Progenitor cell of endocrine pancreas (in vitro differentiated cells): Measurements from ENCODE around the gene ADGRG6. TPM values are rescaled to one million over a fixed set of nuclear protein-coding genes. Genes with fewer than 3 reads are reported as not detected.
"Not testable (repeated sequence)": the region's sequence is repeated elsewhere in the genome, so short reads cannot be mapped to it uniquely, and the experiment has no call there.

ENCODE experiments used
- DNase-seq: peaks from one replicate; pipeline ENCODE4 v3.0.0; 2021; ENCODE audit warnings: low spot score; ENCODE audit not compliant: unreplicated experiment
- H3K27ac Mint-ChIP-seq: 2 replicates; pipeline ENCODE4 v1.8.0; 2021; ENCODE audit warnings: mild to moderate bottlenecking, moderate library complexity, mixed read lengths
- H3K27me3 Mint-ChIP-seq: 2 replicates; pipeline ENCODE4 v1.8.0; 2021; ENCODE audit warnings: mixed read lengths
- H3K36me3 Mint-ChIP-seq: 2 replicates; pipeline ENCODE4 v1.8.0; 2022; ENCODE audit warnings: mixed read lengths; ENCODE audit not compliant: insufficient read depth
- H3K4me1 Mint-ChIP-seq: 2 replicates; pipeline ENCODE4 v1.8.0; 2021; ENCODE audit warnings: low read depth, mixed read lengths
- H3K4me3 Mint-ChIP-seq: 2 replicates; pipeline ENCODE4 v1.8.0; 2021; ENCODE audit warnings: low read depth, mild to moderate bottlenecking, moderate library complexity, mixed read lengths
- H3K9me3 Mint-ChIP-seq: 2 replicates; pipeline ENCODE4 v1.8.0; 2021; ENCODE audit warnings: low read depth, mixed read lengths
- CTCF ChIP-seq: fragments of 200-600 bp; sonication (generic); IDR thresholded peaks from one replicate; pipeline ENCODE4 v1.5.0; 2021; ENCODE audit warnings: antibody characterized with exemption, mild to moderate bottlenecking; ENCODE audit not compliant: unreplicated experiment
- total RNA-seq: library from RNA; stranded (reverse); gene quantifications from 2 replicates; pipeline ENCODE4 v1.2.1, GENCODE V29; 2021

The ADGRG6 gene
- total RNA-seq, 1 donor from 2014 or later = 126 TPM

- H3K27ac Mint-ChIP-seq = no peak overlapping the region
- no peaks in the 10 kb centered on the region for H3K4me1 Mint-ChIP-seq
- H3K4me3 Mint-ChIP-seq = no peak overlapping the region
- no peak for DNase-seq
- no peaks in the 10 kb centered on the region for H3K27me3 Mint-ChIP-seq
- peaks cover 33% of the 10 kb centered on the region for H3K36me3 Mint-ChIP-seq
- no peaks in the 10 kb centered on the region for H3K9me3 Mint-ChIP-seq
- no peak for TF ChIP-seq CTCF
Measured at GRCh38 chr6:142419071-142419470, 117.3 kb downstream of the ADGRG6 start.

GRCh38 chr6:142420802-142421201 lies 119.0 kb downstream of the ADGRG6 start:
- TF ChIP-seq CTCF = no peak
- Mint-ChIP-seq H3K4me1 (no peaks in the 10 kb centered on the region), H3K27ac (no peak overlapping the region), H3K4me3 (no peak overlapping the region), H3K36me3 (peaks cover 42% of the 10 kb centered on the region), H3K27me3 (no peaks in the 10 kb centered on the region), H3K9me3 (peaks cover 3% of the 10 kb centered on the region)
- no peak for DNase-seq

GRCh38 chr6:142421285-142422117 lies 119.7 kb downstream of the ADGRG6 start:
- no peak overlapping the region for H3K27ac Mint-ChIP-seq
- peaks cover 44% of the 10 kb centered on the region for H3K36me3 Mint-ChIP-seq
- H3K27me3 Mint-ChIP-seq = no peaks in the 10 kb centered on the region
- no peak for DNase-seq
- peaks cover 3% of the 10 kb centered on the region for H3K9me3 Mint-ChIP-seq
- TF ChIP-seq CTCF = no peak
- no peaks in the 10 kb centered on the region for H3K4me1 Mint-ChIP-seq
- H3K4me3 Mint-ChIP-seq = no peak overlapping the region

- peaks cover 37% of the 10 kb centered on the region for H3K36me3 Mint-ChIP-seq
- H3K4me1 Mint-ChIP-seq, DNase-seq, H3K4me3 Mint-ChIP-seq, H3K27ac Mint-ChIP-seq, H3K9me3 Mint-ChIP-seq, H3K27me3 Mint-ChIP-seq: not testable (repeated sequence)
Measured at GRCh38 chr6:142426444-142427132, 124.8 kb downstream of the ADGRG6 start.

- peaks cover 35% of the 10 kb centered on the region for H3K36me3 Mint-ChIP-seq
- H3K4me3 Mint-ChIP-seq, H3K4me1 Mint-ChIP-seq: not testable (repeated sequence)
Measured at GRCh38 chr6:142428468-142428867, 126.7 kb downstream of the ADGRG6 start.

GRCh38 chr6:142429195-142429594 lies 127.4 kb downstream of the ADGRG6 start:
- no peak for DNase-seq
- Mint-ChIP-seq H3K4me1 (no peaks in the 10 kb centered on the region), H3K36me3 (peaks cover 35% of the 10 kb centered on the region), H3K4me3 (no peak overlapping the region), H3K9me3 (peaks cover 7% of the 10 kb centered on the region), H3K27ac (no peak overlapping the region), H3K27me3 (no peaks in the 10 kb centered on the region)
- TF ChIP-seq CTCF = no peak

More at GRCh38 chr6:142428468-142428867, 126.7 kb downstream of the ADGRG6 start:
- not testable (repeated sequence) for H3K27me3 Mint-ChIP-seq, DNase-seq, H3K27ac Mint-ChIP-seq, H3K9me3 Mint-ChIP-seq
